GM10847 (cell line): Measurements from ENCODE around the gene FBXL15.
A peak's percentile ranks its signal among the peaks of the same experiment; 100 is the strongest.

Source experiments
- POLR2A ChIP-seq: IDR thresholded peaks from 2 replicates; pipeline ENCODE4 v1.6.1; 2011; ENCODE audit not compliant: insufficient read length; ENCODE audit errors: extremely low read depth

FBXL15 gene

GRCh38 chr10:102394801-102395399, 25.7 kb upstream of the FBXL15 start:
- peak; percentile 1 for TF ChIP-seq POLR2A

GRCh38 chr10:102395400-102396316, 25.0 kb upstream of the FBXL15 start, which contains the start of gene NFKB2:
NFKB2 (plus strand) TSS chr10:102395705; CDS start chr10:102395960, 255 bp downstream.
- TF ChIP-seq POLR2A, result peak; percentile 33

GRCh38 chr10:102396317-102396650, 24.4 kb upstream of the FBXL15 start:
- TF ChIP-seq POLR2A, result no peak

GRCh38 chr10:102396730-102397151, 23.9 kb upstream of the FBXL15 start:
- TF ChIP-seq POLR2A, result no peak

GRCh38 chr10:102397222-102398171, 23.1 kb upstream of the FBXL15 start:
- no peak for TF ChIP-seq POLR2A

- no peak for TF ChIP-seq POLR2A
Observed at GRCh38 chr10:102398172-102399020, 22.2 kb upstream of the FBXL15 start.

- peak; percentile 40 for TF ChIP-seq POLR2A
Observed at GRCh38 chr10:102399217-102400021, 21.2 kb upstream of the FBXL15 start.

GRCh38 chr10:102400076-102400475, 20.6 kb upstream of the FBXL15 start:
- no peak for TF ChIP-seq POLR2A

- no peak for TF ChIP-seq POLR2A
Observed at GRCh38 chr10:102400598-102401341, 19.9 kb upstream of the FBXL15 start.

- TF ChIP-seq POLR2A, result no peak
Observed at GRCh38 chr10:102401342-102401654, 19.3 kb upstream of the FBXL15 start.

GRCh38 chr10:102401735-102402511, 18.7 kb upstream of the FBXL15 start:
- no peak for TF ChIP-seq POLR2A

GRCh38 chr10:102402512-102402896, 18.1 kb upstream of the FBXL15 start:
- no peak for TF ChIP-seq POLR2A
